ENCODE data around the gene TRIP12. TPM values are rescaled to one million over a fixed set of nuclear protein-coding genes. Genes with fewer than 3 reads are reported as not detected.
"Not testable (repeated sequence)": the region's sequence is repeated elsewhere in the genome, so short reads cannot be mapped to it uniquely, and the experiment has no call there.

Gene TRIP12
- total and polyA plus RNA-seq, 4 experiments from 2014 or later: 14.5 to 224 (median 135) TPM

DNA sequence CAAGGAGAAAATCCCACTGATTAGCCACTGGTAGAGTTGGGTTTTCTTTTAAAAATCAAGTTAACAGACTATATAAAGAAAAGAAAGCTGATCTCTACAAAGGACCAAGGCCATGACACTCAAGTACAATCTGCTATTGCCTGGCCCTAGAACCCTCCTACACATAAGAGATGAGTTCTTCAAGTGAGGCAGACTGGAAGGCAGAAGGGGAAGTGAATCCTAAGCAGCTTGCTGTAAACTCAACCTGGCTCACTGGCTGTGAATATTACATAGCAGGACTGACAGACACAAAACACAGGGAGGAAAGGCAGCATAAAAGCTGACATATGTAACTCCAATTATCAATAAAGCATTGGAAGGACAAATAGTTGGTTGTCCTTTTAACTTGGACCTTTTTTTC lies 65.4 kb downstream of the TRIP12 start:
- Mint-ChIP-seq H3K27me3 (no peaks in the 10 kb centered on the region), H3K9me3 (peaks cover 0 to 1% (median 0%) of the 10 kb centered on the region in 8 donors), H3K36me3 (peaks cover 46% of the 10 kb centered on the region in 2 donors), H3K4me3 (no peak overlapping the region), H3K4me1 (peaks cover 37 to 69% (median 53%) of the 10 kb centered on the region in 4 donors), H3K27ac (peak overlapping the region in 6 of 7 donors; percentile 7 to 88 (median 66))
- intact Hi-C loops (cut with micrococcal nuclease): no loop called here
- Histone ChIP-seq H3K4me1 (ENCODE audit: insufficient read depth, low read length) (peaks cover 30% of the 10 kb centered on the region), H3K36me3 (ENCODE audit: insufficient read depth, low read length) (peaks cover 9% of the 10 kb centered on the region), H3K27me3 (ENCODE audit: insufficient read depth, low read length) (no peaks in the 10 kb centered on the region), H3K9me3 (ENCODE audit: control insufficient read depth in 1 of 2, low read length in 2 of 2) (no peaks in the 10 kb centered on the region), H3K27ac (ENCODE audit: low read depth, low read length) (no peak overlapping the region), H3K4me3 (ENCODE audit: low read length in 2 of 2) (no peak overlapping the region)
- ChIA-PET CTCF (ENCODE audit: partially characterized antibody) (interaction anchor here (1.0 to 1.6 kb wide), 4 partner anchors 9 to 55 kb away, joined by 3 to 5 read pairs (median 4); no protein-coding TSS in a partner anchor), POLR2A (ENCODE audit: partially characterized antibody) (interaction anchor here (1.5 kb wide), 2 partner anchors 8 to 65 kb away, joined by 4 to 5 read pairs; partner anchors contain the start of genes FBXO36 and TRIP12)
- DNase-seq: no peak

DNA sequence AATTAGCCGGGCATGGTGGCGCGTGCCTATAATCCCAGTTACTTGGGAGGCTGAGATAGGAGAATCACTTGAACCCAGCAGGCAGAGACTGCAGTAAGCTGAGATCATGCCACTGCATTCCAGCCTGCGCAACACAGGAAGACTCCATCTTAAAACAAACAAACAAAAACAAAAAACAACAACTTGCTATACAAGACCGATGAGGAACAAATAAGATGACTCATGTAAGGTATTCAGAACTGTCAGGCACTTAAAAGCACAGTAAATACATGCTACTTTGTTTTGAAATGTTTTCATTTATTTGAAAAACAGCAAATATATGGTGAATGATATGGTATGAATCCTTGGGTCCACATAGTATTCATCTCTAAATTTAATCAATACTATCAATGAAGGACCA lies 66.7 kb downstream of the TRIP12 start:
- Mint-ChIP-seq H3K4me1 (peaks cover 39 to 71% (median 50%) of the 10 kb centered on the region in 4 donors), H3K36me3 (peaks cover 46 to 48% of the 10 kb centered on the region in 2 donors), H3K9me3 (peaks cover 0 to 1% (median 0%) of the 10 kb centered on the region in 8 donors), H3K4me3 (no peak overlapping the region), H3K27me3 (no peaks in the 10 kb centered on the region), H3K27ac (peak overlapping the region in 4 of 7 donors; percentile 36 to 81 (median 52))
- intact Hi-C loops (cut with micrococcal nuclease): no loop called here
- no peak for DNase-seq
- ChIA-PET POLR2A (ENCODE audit: partially characterized antibody) (interaction anchor here (1.7 kb wide), 1 partner anchor 67 kb away, joined by 3 read pairs; the partner anchor contains the start of gene TRIP12), CTCF (ENCODE audit: partially characterized antibody) (interaction anchor here (1.4 kb wide), 2 partner anchors 10 to 12 kb away, joined by 3 to 5 read pairs; no protein-coding TSS in a partner anchor)
- Histone ChIP-seq H3K36me3 (ENCODE audit: insufficient read depth, low read length) (peaks cover 9% of the 10 kb centered on the region), H3K9me3 (ENCODE audit: control insufficient read depth in 1 of 2, low read length in 2 of 2) (no peaks in the 10 kb centered on the region), H3K4me1 (ENCODE audit: insufficient read depth, low read length) (peaks cover 43% of the 10 kb centered on the region), H3K27ac (ENCODE audit: low read depth, low read length) (no peak overlapping the region), H3K4me3 (ENCODE audit: low read length in 2 of 2) (no peak overlapping the region), H3K27me3 (ENCODE audit: insufficient read depth, low read length) (no peaks in the 10 kb centered on the region)

DNA sequence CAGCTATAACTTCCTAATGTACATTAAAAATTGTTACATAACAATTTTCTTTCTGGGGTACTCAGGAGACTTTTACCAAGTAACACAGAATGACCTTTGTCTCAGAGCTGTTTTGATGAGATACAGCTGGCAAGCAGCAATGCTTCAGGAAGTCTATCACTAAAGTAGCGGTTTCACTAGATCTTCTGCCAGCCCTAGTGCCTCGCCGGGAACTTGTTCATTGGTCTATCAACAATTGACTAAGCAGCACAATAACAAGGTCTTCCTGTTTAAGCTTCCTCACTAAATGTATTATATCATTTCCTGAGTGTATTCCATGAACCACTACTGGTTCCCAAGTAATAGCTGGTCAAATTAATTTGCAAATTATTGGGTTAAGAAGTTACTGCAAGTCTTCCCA lies 69.2 kb downstream of the TRIP12 start:
- Mint-ChIP-seq H3K4me1 (peaks cover 47 to 77% (median 61%) of the 10 kb centered on the region in 4 donors), H3K36me3 (peaks cover 31 to 36% of the 10 kb centered on the region in 2 donors), H3K27ac (peak overlapping the region; percentile 57 to 88 (median 78)), H3K4me3 (peak overlapping the region in 6 of 8 donors; percentile 9 to 62 (median 42)), H3K27me3 (no peaks in the 10 kb centered on the region), H3K9me3 (no peaks in the 10 kb centered on the region)
- Histone ChIP-seq H3K4me1 (ENCODE audit: insufficient read depth, low read length) (peaks cover 62% of the 10 kb centered on the region), H3K27ac (ENCODE audit: low read depth, low read length) (peak overlapping the region; percentile 23), H3K4me3 (ENCODE audit: low read length in 2 of 2) (no peak overlapping the region), H3K27me3 (ENCODE audit: insufficient read depth, low read length) (no peaks in the 10 kb centered on the region), H3K9me3 (ENCODE audit: control insufficient read depth in 1 of 2, low read length in 2 of 2) (no peaks in the 10 kb centered on the region), H3K36me3 (ENCODE audit: insufficient read depth, low read length) (no peaks in the 10 kb centered on the region)
- peak; percentile 45 to 57 (median 47) for DNase-seq
- POLR2A ChIA-PET (ENCODE audit: partially characterized antibody): interaction anchor here (0.7 to 4.7 kb wide), 15 partner anchors 9 to 70 kb away, joined by 3 to 41 read pairs (median 4); partner anchors contain the start of genes FBXO36 and TRIP12
- intact Hi-C loops (cut with micrococcal nuclease): loop anchor here (2.0 to 5.0 kb wide), 2 partner anchors 18 to 70 kb away; partner anchors contain the start of genes FBXO36 and TRIP12
- CTCF ChIA-PET (ENCODE audit: partially characterized antibody): interaction anchor here (0.8 to 4.2 kb wide), 9 partner anchors 11 to 59 kb away, joined by 3 to 27 read pairs (median 3); no protein-coding TSS in a partner anchor

DNA sequence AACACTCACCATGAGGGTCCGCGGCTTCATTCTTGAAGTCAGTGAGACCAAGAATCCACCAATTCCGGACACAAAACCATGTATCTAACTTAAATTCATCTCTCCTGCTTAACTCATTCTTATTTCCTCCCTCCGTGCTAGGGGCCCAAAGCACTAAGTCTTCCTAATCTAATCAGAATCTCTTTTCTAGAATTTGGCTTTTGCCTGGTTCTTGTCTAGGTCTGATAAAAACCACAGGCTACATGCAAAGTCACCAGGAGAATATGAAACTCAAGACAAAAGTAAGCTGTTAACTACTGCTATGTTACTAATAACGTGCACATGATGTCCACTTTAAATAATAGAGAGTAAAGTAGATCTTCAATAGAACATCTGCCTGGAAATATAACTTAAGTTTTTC lies 69.9 kb downstream of the TRIP12 start:
- CTCF ChIA-PET (ENCODE audit: partially characterized antibody): interaction anchor here (1.2 to 4.2 kb wide), 7 partner anchors 12 to 59 kb away, joined by 3 to 27 read pairs (median 4); no protein-coding TSS in a partner anchor
- intact Hi-C loops (cut with micrococcal nuclease): loop anchor here (2.0 to 5.0 kb wide), 2 partner anchors 17 to 70 kb away; partner anchors contain the start of genes FBXO36 and TRIP12

DNA sequence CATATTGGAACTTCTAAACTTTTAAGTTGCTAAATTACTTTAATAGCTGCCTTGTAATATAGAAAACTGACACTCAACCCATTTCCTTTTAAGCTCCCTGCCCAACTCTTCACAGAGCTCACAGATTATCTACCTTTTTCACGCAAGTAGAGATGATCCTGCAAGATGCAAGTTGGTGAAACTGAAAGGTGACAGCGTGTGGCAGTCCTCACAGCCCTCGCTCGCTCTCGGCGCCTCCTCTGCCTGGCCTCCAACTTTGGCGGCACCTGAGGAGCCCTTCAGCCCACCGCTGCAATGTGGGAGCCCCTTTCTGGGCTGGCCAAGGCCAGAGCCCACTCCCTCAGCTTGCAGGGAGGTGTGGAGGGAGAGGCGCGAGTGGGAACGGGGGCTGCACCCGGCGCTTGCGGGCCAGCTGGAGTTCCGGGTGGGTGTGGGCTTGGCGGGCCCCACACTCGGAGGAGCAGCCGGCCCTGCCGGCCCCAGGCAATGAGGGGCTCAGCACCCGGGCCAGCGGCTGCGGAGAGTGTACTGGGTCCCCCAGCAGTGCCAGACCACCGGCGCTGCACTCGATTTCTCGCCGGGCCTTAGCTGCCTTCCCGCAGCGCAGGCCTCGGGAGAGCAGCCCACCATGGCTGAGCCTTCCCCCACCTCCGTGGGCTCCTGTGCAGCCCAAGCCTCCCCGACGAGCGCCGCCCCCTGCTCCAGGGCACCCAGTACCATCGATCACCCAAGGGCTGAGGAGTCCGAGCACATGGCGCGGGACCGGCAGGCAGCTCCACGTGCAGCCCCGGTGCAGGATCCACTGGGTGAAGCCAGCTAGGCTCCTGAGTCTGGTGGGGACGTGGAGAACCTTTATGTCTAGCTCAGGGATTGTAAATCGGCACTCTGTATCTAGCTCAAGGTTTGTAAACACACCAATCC lies 71.2 kb downstream of the TRIP12 start:
- H3K27ac ChIP-seq (ENCODE audit: low read depth, low read length): peak overlapping the region; percentile 6
- H3K27ac Mint-ChIP-seq: peak overlapping the region; percentile 0 to 85 (median 43)
- not testable (repeated sequence) for H3K4me3 ChIP-seq (ENCODE audit: low read length in 2 of 2); H3K27me3 ChIP-seq (ENCODE audit: insufficient read depth, low read length); H3K9me3 Mint-ChIP-seq; H3K27me3 Mint-ChIP-seq; H3K36me3 ChIP-seq (ENCODE audit: insufficient read depth, low read length); H3K9me3 ChIP-seq (ENCODE audit: control insufficient read depth in 1 of 2, low read length in 2 of 2)
- H3K4me1 Mint-ChIP-seq: peaks cover 48 to 72% (median 61%) of the 10 kb centered on the region in 4 donors
- intact Hi-C loops (cut with micrococcal nuclease): loop anchor here (5.0 kb wide), 1 partner anchor 72 kb away; the partner anchor contains the start of genes FBXO36 and TRIP12
- CTCF ChIA-PET (ENCODE audit: partially characterized antibody): interaction anchor here (0.9 to 4.2 kb wide), 7 partner anchors 13 to 71 kb away, joined by 3 to 27 read pairs (median 4); partner anchors contain the start of gene TRIP12
- H3K4me3 Mint-ChIP-seq: peak overlapping the region in 7 of 8 donors; percentile 3 to 66 (median 49)
- peak in 3 of 5 donors; percentile 12 to 17 (median 13) for DNase-seq
- POLR2A ChIA-PET (ENCODE audit: partially characterized antibody): interaction anchor here (0.7 to 4.7 kb wide), 4 partner anchors 13 to 67 kb away, joined by 3 to 41 read pairs (median 3); no protein-coding TSS in a partner anchor
- H3K36me3 Mint-ChIP-seq: peaks cover 23 to 35% of the 10 kb centered on the region in 2 donors
- H3K4me1 ChIP-seq (ENCODE audit: insufficient read depth, low read length): peaks cover 63% of the 10 kb centered on the region

More for the DNA sequence above, 69.9 kb downstream of the TRIP12 start:
- POLR2A ChIA-PET (ENCODE audit: partially characterized antibody): interaction anchor here (0.7 to 4.7 kb wide), 12 partner anchors 8 to 70 kb away, joined by 3 to 41 read pairs (median 4); partner anchors contain the start of genes FBXO36 and TRIP12
- Histone ChIP-seq H3K27ac (ENCODE audit: low read depth, low read length) (no peak overlapping the region), H3K36me3 (ENCODE audit: insufficient read depth, low read length) (no peaks in the 10 kb centered on the region), H3K9me3 (ENCODE audit: control insufficient read depth in 1 of 2, low read length in 2 of 2) (no peaks in the 10 kb centered on the region), H3K4me3 (ENCODE audit: low read length in 2 of 2) (no peak overlapping the region), H3K27me3 (ENCODE audit: insufficient read depth, low read length) (no peaks in the 10 kb centered on the region), H3K4me1 (ENCODE audit: insufficient read depth, low read length) (peaks cover 67% of the 10 kb centered on the region)
- Mint-ChIP-seq H3K4me1 (peaks cover 47 to 82% (median 64%) of the 10 kb centered on the region in 4 donors), H3K9me3 (no peaks in the 10 kb centered on the region), H3K4me3 (peak overlapping the region in 6 of 8 donors; percentile 27 to 71 (median 54)), H3K27ac (peak overlapping the region; percentile 39 to 93 (median 84)), H3K27me3 (no peaks in the 10 kb centered on the region), H3K36me3 (peaks cover 31 to 38% of the 10 kb centered on the region in 2 donors)
- no peak for DNase-seq

DNA sequence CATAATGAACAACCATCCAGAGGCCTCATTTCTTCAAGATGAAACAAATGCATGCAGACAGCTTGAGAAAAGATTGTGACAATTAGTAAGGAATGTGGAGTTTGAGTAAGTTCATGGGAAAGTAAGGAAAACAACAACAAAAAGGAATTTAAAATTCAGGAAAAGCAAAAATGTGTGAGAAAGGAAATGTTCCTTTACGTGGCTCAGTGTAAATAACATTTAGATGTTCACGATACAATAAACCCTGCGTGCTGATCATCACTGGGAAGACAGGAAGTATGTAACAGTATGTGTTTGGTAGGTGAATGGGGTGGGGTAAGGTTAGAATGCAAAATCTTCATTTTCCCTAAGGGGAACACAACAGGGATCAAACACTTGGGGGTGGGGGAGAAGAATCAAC lies 72.7 kb downstream of the TRIP12 start:
- CTCF ChIA-PET (ENCODE audit: partially characterized antibody): no interaction called here
- no peaks in the 10 kb centered on the region for H3K27me3 Mint-ChIP-seq
- peaks cover 47 to 72% (median 65%) of the 10 kb centered on the region in 4 donors for H3K4me1 Mint-ChIP-seq
- Histone ChIP-seq H3K27me3 (ENCODE audit: insufficient read depth, low read length) (no peaks in the 10 kb centered on the region), H3K36me3 (ENCODE audit: insufficient read depth, low read length) (no peaks in the 10 kb centered on the region), H3K9me3 (ENCODE audit: control insufficient read depth in 1 of 2, low read length in 2 of 2) (no peaks in the 10 kb centered on the region), H3K4me1 (ENCODE audit: insufficient read depth, low read length) (peaks cover 63% of the 10 kb centered on the region), H3K4me3 (ENCODE audit: low read length in 2 of 2) (no peak overlapping the region), H3K27ac (ENCODE audit: low read depth, low read length) (no peak overlapping the region)
- H3K9me3 Mint-ChIP-seq: no peaks in the 10 kb centered on the region
- H3K4me3 Mint-ChIP-seq: peak overlapping the region in 7 of 8 donors; percentile 53 to 83 (median 66)
- intact Hi-C loops (cut with micrococcal nuclease): no loop called here
- peak overlapping the region; percentile 60 to 92 (median 82) for H3K27ac Mint-ChIP-seq
- POLR2A ChIA-PET (ENCODE audit: partially characterized antibody): interaction anchor here (1.1 to 4.7 kb wide), 2 partner anchors 8 to 12 kb away, joined by 4 to 41 read pairs; no protein-coding TSS in a partner anchor
- peak in 2 of 5 donors; percentile 12 to 13 for DNase-seq
- H3K36me3 Mint-ChIP-seq: peaks cover 25 to 37% of the 10 kb centered on the region in 2 donors

Data from CD4-positive, alpha-beta memory T cell (primary cell).